D721Med (cell line): ENCODE results near the gene ANO2.

Experiments used
- DNase-seq: peaks from one replicate; pipeline ENCODE4 v3.0.0; 2011; ENCODE audit warnings: low spot score; ENCODE audit not compliant: insufficient read length
- FAIRE-seq: peaks from 2 replicates; lab custom pipeline; 2011; peaks lifted over from hg19 to GRCh38; lab: Jason Lieb, UNC
- CTCF ChIP-seq: IDR thresholded peaks from 2 replicates; pipeline ENCODE4 v1.5.1; 2012; ENCODE audit warnings: mild to moderate bottlenecking, control low read depth; ENCODE audit not compliant: insufficient read depth; ENCODE audit errors: missing control alignments

The ANO2 gene

GRCh38 chr12:5514545-5514944 lies 430.5 kb downstream of the ANO2 start:
- FAIRE-seq (no peak), DNase-seq (no peak)
- no peak for TF ChIP-seq CTCF

- DNase-seq, result no peak
- TF ChIP-seq CTCF, result no peak
- no peak for FAIRE-seq
These were observed 431.0 kb downstream of the ANO2 start for GRCh38 chr12:5514016-5514415.

GRCh38 chr12:5513406-5513805 lies 431.7 kb downstream of the ANO2 start:
- TF ChIP-seq CTCF, result no peak
- DNase-seq (no peak), FAIRE-seq (no peak)
